HG02610 (cell line): ENCODE results near the gene STYK1.
A peak's percentile ranks its signal among the peaks of the same experiment; 100 is the strongest.
"Not testable (repeated sequence)": the region's sequence is repeated elsewhere in the genome, so short reads cannot be mapped to it uniquely, and the experiment has no call there.

ENCODE experiments used
- ATAC-seq: cut with Tn5 transposase; IDR thresholded peaks from one replicate; pipeline ENCODE4 v1.9.1; 2021; ENCODE audit warnings: mild to moderate bottlenecking, moderate library complexity; ENCODE audit not compliant: unreplicated experiment

Gene STYK1

GRCh38 chr12:10623131-10623530 lies 50.7 kb downstream of the STYK1 start:
- ATAC-seq = no peak

GRCh38 chr12:10621278-10621677 lies 52.6 kb downstream of the STYK1 start:
- no peak for ATAC-seq

GRCh38 chr12:10620078-10620779 lies 53.6 kb downstream of the STYK1 start:
- ATAC-seq = no peak

GRCh38 chr12:10618338-10618987 lies 55.4 kb downstream of the STYK1 start:
- ATAC-seq = no peak

GRCh38 chr12:10617863-10618262 lies 56.0 kb downstream of the STYK1 start:
- ATAC-seq = no peak

- ATAC-seq = no peak
These were observed 58.3 kb downstream of the STYK1 start for GRCh38 chr12:10615532-10615931.

GRCh38 chr12:10614056-10614370 lies 59.8 kb downstream of the STYK1 start:
- ATAC-seq = no peak

- ATAC-seq = peak; percentile 94
These were observed 60.4 kb downstream of the STYK1 start, which contains the start of gene MAGOHB for GRCh38 chr12:10613349-10614055. Gene MAGOHB, minus strand, starts transcription at chr12:10613609. Its CDS starts 77 bp downstream, at chr12:10613532.

- peak; percentile 9 for ATAC-seq
These were observed 60.9 kb downstream of the STYK1 start for GRCh38 chr12:10612984-10613348.

GRCh38 chr12:10612110-10612509 lies 61.7 kb downstream of the STYK1 start:
- ATAC-seq = no peak

GRCh38 chr12:10611258-10611657 lies 62.6 kb downstream of the STYK1 start:
- not testable (repeated sequence) for ATAC-seq

- no peak for ATAC-seq
These were observed 63.7 kb downstream of the STYK1 start for GRCh38 chr12:10610188-10610587.

GRCh38 chr12:10607885-10608458 lies 65.9 kb downstream of the STYK1 start:
- no peak for ATAC-seq

- ATAC-seq = no peak
These were observed 72.0 kb downstream of the STYK1 start for GRCh38 chr12:10601860-10602259.

GRCh38 chr12:10600988-10601387 lies 72.9 kb downstream of the STYK1 start:
- no peak for ATAC-seq

GRCh38 chr12:10595881-10596280 lies 78.0 kb downstream of the STYK1 start:
- ATAC-seq = no peak

- ATAC-seq = no peak
These were observed 82.9 kb downstream of the STYK1 start for GRCh38 chr12:10590966-10591365.

GRCh38 chr12:10584415-10584814 lies 89.4 kb downstream of the STYK1 start:
- ATAC-seq = no peak

GRCh38 chr12:10582704-10583103 lies 91.1 kb downstream of the STYK1 start:
- no peak for ATAC-seq

GRCh38 chr12:10582133-10582532 lies 91.7 kb downstream of the STYK1 start:
- not testable (repeated sequence) for ATAC-seq

GRCh38 chr12:10574307-10574706 lies 99.5 kb downstream of the STYK1 start:
- no peak for ATAC-seq

- not testable (repeated sequence) for ATAC-seq
These were observed 101.8 kb downstream of the STYK1 start for GRCh38 chr12:10572021-10572490.
